Adrenal gland (tissue), 12 donors: ENCODE measurements around the gene TENM4. TPM values are rescaled to one million over a fixed set of nuclear protein-coding genes. Genes with fewer than 3 reads are reported as not detected.

ENCODE experiments used
- DNase-seq, 7 donors: peaks; one replicate each; pipeline ENCODE4 v3.0.0-alpha.2; 2019 to 2020
- H3K27ac ChIP-seq, 5 donors: fragments of 200-600 bp; sonication (generic) in 4 of 5; 1 replicate in 3 of 5; 2 replicates in 2 of 5; pipeline versions ENCODE4 v1.5.1 to v1.8.0; 2016 to 2020; ENCODE audit warnings: mild to moderate bottlenecking in 1 of 5
- H3K27me3 ChIP-seq: fragments of 200-600 bp; 2 replicates; pipeline ENCODE4 v1.8.0; 2021
- H3K36me3 ChIP-seq, 2 donors: fragments of 200-600 bp; replicated peaks in 1 of 2; 1 replicate in 1 of 2; 2 replicates in 1 of 2; pipeline versions ENCODE4 v1.5.1 to v1.8.0; 2018 to 2022
- H3K4me1 ChIP-seq, 2 donors: fragments of 200-600 bp; replicated peaks in 1 of 2; 1 replicate in 1 of 2; 2 replicates in 1 of 2; pipeline versions ENCODE4 v1.5.1 to v1.8.0; 2018 to 2021
- H3K4me3 ChIP-seq, 4 donors: fragments of 200-600 bp; sonication (generic) in 3 of 4; one replicate each; pipeline ENCODE4 v1.5.1; 2016 to 2018
- H3K9me3 ChIP-seq, 3 donors: fragments of 200-600 bp; sonication (generic) in 1 of 3; replicated peaks in 1 of 3; 1 replicate in 2 of 3; 2 replicates in 1 of 3; pipeline versions ENCODE4 v1.5.1 to v1.8.0; 2016 to 2021
- POLR2A ChIP-seq, 2 donors: fragments of 450-650 bp; IDR thresholded peaks; one replicate each; pipeline ENCODE4 v1.6.1; 2017; ENCODE audit warnings: antibody characterized with exemption in 2 of 2, mild to moderate bottlenecking in 2 of 2, moderate library complexity in 1 of 2
- WGBS, 4 donors: extraction: QIAGEN DNeasy Blood & Tissue Kit in 2 of 4; methylation state at CpG; one replicate each; pipeline versions ENCODE4 v1.1.5 to v1.1.7; 2013 to 2017; 5-methylcytosine and 5-hydroxymethylcytosine counted together
- intact Hi-C, 2 donors: fragments of 100-400 bp; cut with DNase I; formaldehyde crosslinking; loops; one replicate each; pipeline versions ENCODE4 v1.14.1 to v1.15.0; 2022 to 2023
- polyA plus RNA-seq, 3 donors: library from polyadenylated mRNA; stranded (reverse); fragments of 200-250 nt in 2 of 3; fragments of 350-450 nt in 1 of 3; fragmentation: Illumina TruSeq in 1 of 3; extraction: RNeasy Lipid Tissue Mini Kit (QIAGEN cat#74804) in 1 of 3; gene quantifications; one replicate each; pipeline ENCODE4 v1.2.3, GENCODE V29; 2013 to 2014
- total RNA-seq, 9 donors: library from RNA; depleted of rRNA in 4 of 9; stranded (reverse); fragments of >200 nt in 4 of 9; fragments of 120-200 nt in 1 of 9; fragmentation: NEBNext Ultra II Directional in 1 of 9; extraction: Animal tissue kit (Norgen Biotek cat#: 25700) in 1 of 9; gene quantifications; one replicate each; pipeline versions ENCODE4 v1.1.0 to v1.2.4, GENCODE V29; 2013 to 2023
- TF ChIP-seq, protein P1 (sequence below), 6 experiments: fragments of 450-650 bp in 4 of 6; fragments of 200-600 bp in 2 of 6; sonication (generic) in 1 of 6; IDR thresholded peaks; 1 replicate in 5 of 6; 2 replicates in 1 of 6; pipeline versions ENCODE4 v1.5.1 to v1.8.0; 2016 to 2021; ENCODE audit warnings: antibody characterized with exemption in 6 of 6, mild to moderate bottlenecking in 2 of 6, moderate library complexity in 1 of 6
- donor health status: healthy with polysubstance abuse.
- donor health status: Bipolar disorder and iron deficiency.
- donor health status: DM: yes; HTN: yes; CAD: no.
- donor health status: DM: no; HTN: no; CAD: no.
- donor health status: DM: no; HTN: no; CAD: no.
- donor health status: DM: yes; HTN: yes; CAD: no.

TENM4 gene
- total and polyA plus RNA-seq, 12 donors: 0.74 to 24.9 (median 6.7) TPM

GRCh38 chr11:78941226-78941851 is 499.5 kb downstream of the TENM4 start:
- TF ChIP-seq, protein P1, sequence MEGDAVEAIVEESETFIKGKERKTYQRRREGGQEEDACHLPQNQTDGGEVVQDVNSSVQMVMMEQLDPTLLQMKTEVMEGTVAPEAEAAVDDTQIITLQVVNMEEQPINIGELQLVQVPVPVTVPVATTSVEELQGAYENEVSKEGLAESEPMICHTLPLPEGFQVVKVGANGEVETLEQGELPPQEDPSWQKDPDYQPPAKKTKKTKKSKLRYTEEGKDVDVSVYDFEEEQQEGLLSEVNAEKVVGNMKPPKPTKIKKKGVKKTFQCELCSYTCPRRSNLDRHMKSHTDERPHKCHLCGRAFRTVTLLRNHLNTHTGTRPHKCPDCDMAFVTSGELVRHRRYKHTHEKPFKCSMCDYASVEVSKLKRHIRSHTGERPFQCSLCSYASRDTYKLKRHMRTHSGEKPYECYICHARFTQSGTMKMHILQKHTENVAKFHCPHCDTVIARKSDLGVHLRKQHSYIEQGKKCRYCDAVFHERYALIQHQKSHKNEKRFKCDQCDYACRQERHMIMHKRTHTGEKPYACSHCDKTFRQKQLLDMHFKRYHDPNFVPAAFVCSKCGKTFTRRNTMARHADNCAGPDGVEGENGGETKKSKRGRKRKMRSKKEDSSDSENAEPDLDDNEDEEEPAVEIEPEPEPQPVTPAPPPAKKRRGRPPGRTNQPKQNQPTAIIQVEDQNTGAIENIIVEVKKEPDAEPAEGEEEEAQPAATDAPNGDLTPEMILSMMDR (IDR thresholded peaks at IDR 0.05): no peak
- TF ChIP-seq POLR2A (IDR thresholded peaks at IDR 0.05): no peak
- DNase-seq: no peak
- Histone ChIP-seq H3K27me3 (no peaks in the 10 kb centered on the region), H3K4me1 (no peaks in the 10 kb centered on the region), H3K4me3 (no peak overlapping the region), H3K27ac (no peak overlapping the region), H3K9me3 (no peaks in the 10 kb centered on the region), H3K36me3 (no peaks in the 10 kb centered on the region)
- intact Hi-C loops: no loop called here
- 83 to 91% (median 87%) methylated on average over 3 to 10 of the region's 10 CpGs for WGBS, 4 donors

GRCh38 chr11:78940500-78941225 is 500.2 kb downstream of the TENM4 start:
- intact Hi-C loops: no loop called here
- no peak overlapping the region for H3K4me3 ChIP-seq
- no peaks in the 10 kb centered on the region for H3K27me3 ChIP-seq
- 76 to 85% (median 81%) methylated on average over 5 to 6 of the region's 6 CpGs for WGBS, 4 donors
- no peaks in the 10 kb centered on the region for H3K36me3 ChIP-seq
- H3K4me1 ChIP-seq: no peaks in the 10 kb centered on the region
- no peak for TF ChIP-seq POLR2A (IDR thresholded peaks at IDR 0.05)
- TF ChIP-seq, protein P1 (IDR thresholded peaks at IDR 0.05): no peak
- H3K9me3 ChIP-seq: no peaks in the 10 kb centered on the region
- H3K27ac ChIP-seq: no peak overlapping the region
- no peak for DNase-seq

DNA sequence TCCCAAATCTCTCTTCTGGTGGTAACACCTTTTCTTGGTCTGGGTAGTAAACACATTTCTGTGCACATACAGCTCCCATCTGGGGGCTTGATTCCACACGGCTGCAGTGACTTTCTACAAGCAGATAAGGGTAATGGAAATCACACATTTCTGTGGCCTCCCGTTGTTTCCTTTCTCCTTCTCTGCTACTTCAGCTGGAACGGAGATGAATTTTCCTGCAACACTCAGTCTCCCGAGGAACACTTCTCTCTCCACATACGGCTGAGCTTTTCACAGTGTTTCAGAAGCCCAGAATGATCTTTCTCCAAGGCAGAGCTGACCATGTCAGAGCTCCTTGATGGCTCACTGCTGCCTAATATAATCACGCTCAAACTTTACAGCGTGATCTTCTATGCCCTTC is 501.9 kb downstream of the TENM4 start:
- Histone ChIP-seq H3K4me3 (no peak overlapping the region), H3K36me3 (no peaks in the 10 kb centered on the region), H3K27me3 (no peaks in the 10 kb centered on the region), H3K27ac (no peak overlapping the region), H3K9me3 (no peaks in the 10 kb centered on the region), H3K4me1 (no peaks in the 10 kb centered on the region)
- intact Hi-C loops: no loop called here
- no peak for DNase-seq
- WGBS, 4 donors: 81 to 90% (median 85%) methylated on average over 7 of the region's 7 CpGs
- TF ChIP-seq POLR2A (IDR thresholded peaks at IDR 0.05): no peak
- TF ChIP-seq, protein P1 (IDR thresholded peaks at IDR 0.05): no peak

GRCh38 chr11:78938036-78938435 is 502.8 kb downstream of the TENM4 start:
- Histone ChIP-seq H3K4me1 (no peaks in the 10 kb centered on the region), H3K27ac (no peak overlapping the region), H3K36me3 (no peaks in the 10 kb centered on the region), H3K9me3 (no peaks in the 10 kb centered on the region), H3K4me3 (no peak overlapping the region), H3K27me3 (no peaks in the 10 kb centered on the region)
- TF ChIP-seq POLR2A (IDR thresholded peaks at IDR 0.05): no peak
- TF ChIP-seq, protein P1 (IDR thresholded peaks at IDR 0.05): no peak
- DNase-seq: no peak
- WGBS, 4 donors: 92 to 94% (median 92%) methylated on average over 1 of the region's 1 CpG
- intact Hi-C loops: no loop called here
